Endothelial cell (in vitro differentiated cells): ENCODE data around the gene CXCL5. TPM values are rescaled to one million over a fixed set of nuclear protein-coding genes. Genes with fewer than 3 reads are reported as not detected.

ENCODE experiments used
- DNase-seq: peaks from one replicate; pipeline ENCODE4 v3.0.0; 2021; ENCODE audit warnings: low spot score
- H3K27ac Mint-ChIP-seq: one replicate; pipeline ENCODE4 v1.8.0; 2021; ENCODE audit warnings: mixed read lengths, inconsistent platforms; ENCODE audit not compliant: unreplicated experiment
- H3K27me3 Mint-ChIP-seq: one replicate; pipeline ENCODE4 v1.8.0; 2021; ENCODE audit warnings: mild to moderate bottlenecking, moderate library complexity, mixed read lengths, inconsistent platforms; ENCODE audit not compliant: unreplicated experiment
- H3K36me3 Mint-ChIP-seq: one replicate; pipeline ENCODE4 v1.8.0; 2021; ENCODE audit warnings: mild to moderate bottlenecking, low read depth, mixed read lengths, inconsistent platforms; ENCODE audit not compliant: unreplicated experiment
- H3K4me1 Mint-ChIP-seq: one replicate; pipeline ENCODE4 v1.8.0; 2021; ENCODE audit warnings: mild to moderate bottlenecking, mixed read lengths, inconsistent platforms; ENCODE audit not compliant: unreplicated experiment
- H3K4me3 Mint-ChIP-seq: one replicate; pipeline ENCODE4 v1.8.0; 2021; ENCODE audit warnings: mild to moderate bottlenecking, mixed read lengths, inconsistent platforms; ENCODE audit not compliant: unreplicated experiment
- H3K9me3 Mint-ChIP-seq: one replicate; pipeline ENCODE4 v1.8.0; 2021; ENCODE audit warnings: mixed read lengths, inconsistent platforms; ENCODE audit not compliant: unreplicated experiment
- total RNA-seq: library from RNA; stranded (reverse); fragmentation: NEBNext Ultra II Directional; extraction: Animal tissue kit (Norgen Biotek cat#: 25700); gene quantifications from one replicate; pipeline ENCODE4 v1.2.1, GENCODE V29; 2021; ENCODE audit not compliant: unreplicated experiment
- TF ChIP-seq, protein P1 (sequence below): fragments of 200-600 bp; sonication (generic); IDR thresholded peaks from one replicate; pipeline ENCODE4 v1.5.0; 2021; ENCODE audit warnings: antibody characterized with exemption; ENCODE audit not compliant: unreplicated experiment

Gene CXCL5
- total RNA-seq, 1 donor from 2014 or later: 3.4 TPM

DNA sequence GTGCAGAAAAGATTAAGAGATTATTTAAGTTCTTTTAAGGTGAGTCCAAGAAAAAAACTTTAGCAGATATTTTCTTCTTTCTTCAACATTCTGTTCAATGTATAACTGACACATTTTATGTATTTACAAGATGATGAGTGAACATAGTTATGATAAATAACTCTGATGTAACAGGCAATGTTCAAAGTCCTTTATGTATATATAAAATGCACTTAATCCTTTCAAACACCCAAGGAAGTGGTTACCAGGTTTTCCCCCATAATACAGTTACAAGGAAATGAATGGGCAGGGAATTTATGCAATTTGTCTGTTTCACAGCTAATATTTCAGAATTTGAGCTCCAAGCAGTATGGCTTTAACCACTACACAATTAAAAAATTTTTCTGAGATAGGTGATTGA is 31.8 kb upstream of the CXCL5 start:
- Mint-ChIP-seq H3K27me3 (no peaks in the 10 kb centered on the region), H3K36me3 (no peaks in the 10 kb centered on the region), H3K9me3 (no peaks in the 10 kb centered on the region), H3K4me3 (no peak overlapping the region), H3K27ac (no peak overlapping the region), H3K4me1 (no peaks in the 10 kb centered on the region)
- TF ChIP-seq, protein P1, sequence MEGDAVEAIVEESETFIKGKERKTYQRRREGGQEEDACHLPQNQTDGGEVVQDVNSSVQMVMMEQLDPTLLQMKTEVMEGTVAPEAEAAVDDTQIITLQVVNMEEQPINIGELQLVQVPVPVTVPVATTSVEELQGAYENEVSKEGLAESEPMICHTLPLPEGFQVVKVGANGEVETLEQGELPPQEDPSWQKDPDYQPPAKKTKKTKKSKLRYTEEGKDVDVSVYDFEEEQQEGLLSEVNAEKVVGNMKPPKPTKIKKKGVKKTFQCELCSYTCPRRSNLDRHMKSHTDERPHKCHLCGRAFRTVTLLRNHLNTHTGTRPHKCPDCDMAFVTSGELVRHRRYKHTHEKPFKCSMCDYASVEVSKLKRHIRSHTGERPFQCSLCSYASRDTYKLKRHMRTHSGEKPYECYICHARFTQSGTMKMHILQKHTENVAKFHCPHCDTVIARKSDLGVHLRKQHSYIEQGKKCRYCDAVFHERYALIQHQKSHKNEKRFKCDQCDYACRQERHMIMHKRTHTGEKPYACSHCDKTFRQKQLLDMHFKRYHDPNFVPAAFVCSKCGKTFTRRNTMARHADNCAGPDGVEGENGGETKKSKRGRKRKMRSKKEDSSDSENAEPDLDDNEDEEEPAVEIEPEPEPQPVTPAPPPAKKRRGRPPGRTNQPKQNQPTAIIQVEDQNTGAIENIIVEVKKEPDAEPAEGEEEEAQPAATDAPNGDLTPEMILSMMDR: no peak
- DNase-seq: no peak

DNA sequence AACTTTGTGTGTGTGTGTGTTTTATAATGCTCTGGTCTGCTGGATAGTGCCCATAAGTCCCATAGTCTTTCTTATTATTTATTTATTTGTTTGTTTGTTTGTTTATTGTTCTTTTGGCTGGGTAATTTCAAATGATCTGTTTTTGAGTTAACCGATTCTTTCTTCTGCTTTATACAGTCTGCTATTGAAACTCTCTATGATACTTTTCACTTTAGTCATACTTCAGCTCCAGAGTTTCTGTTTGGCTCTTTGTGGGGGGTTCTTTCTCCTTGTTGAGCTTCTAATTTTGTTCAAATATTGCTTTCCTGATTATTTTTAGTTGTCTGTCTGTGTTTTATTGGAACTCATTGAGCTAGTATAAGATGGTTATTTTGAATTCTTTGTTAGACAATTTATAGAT is 30.0 kb upstream of the CXCL5 start:
- TF ChIP-seq, protein P1: no peak
- H3K36me3 Mint-ChIP-seq: no peaks in the 10 kb centered on the region
- no peaks in the 10 kb centered on the region for H3K27me3 Mint-ChIP-seq
- no peak overlapping the region for H3K4me3 Mint-ChIP-seq
- DNase-seq: no peak
- no peaks in the 10 kb centered on the region for H3K9me3 Mint-ChIP-seq
- H3K4me1 Mint-ChIP-seq: no peaks in the 10 kb centered on the region
- no peak overlapping the region for H3K27ac Mint-ChIP-seq

DNA sequence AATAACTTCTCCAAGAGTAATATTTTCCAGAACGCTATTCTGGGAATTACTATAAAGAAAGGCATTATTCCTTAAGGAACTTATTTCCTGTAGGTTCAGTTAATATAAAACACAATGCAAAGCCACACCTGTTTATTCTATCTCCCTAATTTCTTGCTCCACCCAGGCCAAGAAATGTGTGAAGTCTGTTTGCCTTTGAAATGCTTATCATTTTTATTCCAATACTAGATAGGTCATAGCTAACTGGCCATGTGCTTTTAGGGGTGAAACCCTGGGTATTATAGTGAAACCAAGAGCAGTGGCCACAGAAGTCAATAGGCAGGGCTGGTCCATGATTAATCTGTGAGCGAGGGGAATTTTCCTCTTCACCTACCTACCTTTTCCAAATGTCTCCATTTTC is 25.2 kb upstream of the CXCL5 start:
- Mint-ChIP-seq H3K4me1 (peaks cover 2% of the 10 kb centered on the region), H3K4me3 (no peak overlapping the region), H3K27ac (no peak overlapping the region), H3K27me3 (no peaks in the 10 kb centered on the region), H3K36me3 (no peaks in the 10 kb centered on the region), H3K9me3 (no peaks in the 10 kb centered on the region)
- DNase-seq: no peak
- TF ChIP-seq, protein P1: no peak

DNA sequence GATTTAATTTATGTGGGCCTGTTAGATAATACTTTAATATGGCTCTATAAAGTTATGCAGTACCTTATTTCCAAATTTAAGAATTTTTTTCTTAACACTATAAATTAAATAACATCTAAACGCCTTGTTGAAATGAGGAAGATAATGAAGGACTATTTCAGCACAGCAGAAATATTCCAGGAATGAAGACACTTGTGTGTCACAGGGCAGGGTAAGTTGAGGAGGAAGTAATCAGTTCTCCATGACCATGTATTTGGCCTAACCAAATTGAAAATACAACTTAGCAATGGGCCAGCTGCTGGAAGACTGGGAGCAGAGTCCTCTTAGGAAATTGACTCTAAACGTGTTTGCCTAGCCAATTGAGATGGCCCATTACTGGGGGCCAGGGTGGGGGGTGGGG is 23.1 kb upstream of the CXCL5 start:
- no peak overlapping the region for H3K4me3 Mint-ChIP-seq
- H3K4me1 Mint-ChIP-seq: peaks cover 6% of the 10 kb centered on the region
- H3K36me3 Mint-ChIP-seq: no peaks in the 10 kb centered on the region
- H3K27me3 Mint-ChIP-seq: no peaks in the 10 kb centered on the region
- no peak overlapping the region for H3K27ac Mint-ChIP-seq
- DNase-seq: no peak
- TF ChIP-seq, protein P1: no peak
- H3K9me3 Mint-ChIP-seq: no peaks in the 10 kb centered on the region

DNA sequence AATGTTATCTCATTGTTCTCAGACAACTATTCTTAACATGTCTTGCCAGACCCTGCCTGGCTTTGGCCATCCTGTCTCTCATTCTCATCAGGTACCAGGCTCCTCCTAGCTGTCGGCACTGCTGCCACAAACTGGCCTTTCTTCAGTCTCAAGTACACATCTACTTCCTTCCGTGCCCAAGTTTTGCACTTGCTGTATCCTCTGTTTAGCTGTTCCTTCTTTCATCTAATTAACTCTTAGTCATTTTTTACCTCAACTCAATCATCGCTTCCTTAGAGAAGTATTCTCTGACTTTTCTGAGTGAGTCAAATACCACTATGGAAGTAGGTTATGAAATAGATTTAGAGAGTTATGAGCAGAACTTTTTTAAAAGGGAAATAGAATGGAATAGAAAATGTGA is 20.3 kb upstream of the CXCL5 start:
- no peaks in the 10 kb centered on the region for H3K27me3 Mint-ChIP-seq
- TF ChIP-seq, protein P1: no peak
- no peak overlapping the region for H3K27ac Mint-ChIP-seq
- DNase-seq: no peak
- no peaks in the 10 kb centered on the region for H3K9me3 Mint-ChIP-seq
- no peak overlapping the region for H3K4me3 Mint-ChIP-seq
- peaks cover 6% of the 10 kb centered on the region for H3K4me1 Mint-ChIP-seq
- H3K36me3 Mint-ChIP-seq: no peaks in the 10 kb centered on the region
